Measurements from ENCODE around the gene GBX1.

GBX1 gene

GRCh38 chr7:151168003-151168786 lies 701 bp upstream of the GBX1 start:
- in situ Hi-C loops (cut with HindIII; ENCODE audit: low sequenced_read_pairs): loop anchor here (5.0 to 10.0 kb wide), 3 partner anchors 39 to 137 kb away; no protein-coding TSS in a partner anchor
- peak; percentile 61 for TF ChIP-seq CTCF (IDR thresholded peaks at IDR 0.05; ENCODE audit: low read depth, low read length, missing control alignments)
- no peak for DNase-seq (ENCODE audit: low read depth)
- peak overlapping the region; percentile 28 for H3K4me3 ChIP-seq (ENCODE audit: low read depth, low read length)

- no peak for DNase-seq (ENCODE audit: low read depth)
- TF ChIP-seq CTCF (IDR thresholded peaks at IDR 0.05; ENCODE audit: low read depth, low read length, missing control alignments): no peak
- peak overlapping the region; percentile 28 for H3K4me3 ChIP-seq (ENCODE audit: low read depth, low read length)
- in situ Hi-C loops (cut with HindIII; ENCODE audit: low sequenced_read_pairs): loop anchor here (5.0 to 10.0 kb wide), 3 partner anchors 41 to 138 kb away; no protein-coding TSS in a partner anchor
These were observed 781 bp downstream of the GBX1 start for GRCh38 chr7:151166629-151167196.

GRCh38 chr7:151161757-151162156 lies 5.7 kb downstream of the GBX1 start:
- no peak for DNase-seq (ENCODE audit: low read depth)
- no peak overlapping the region for H3K4me3 ChIP-seq (ENCODE audit: low read depth, low read length)
- in situ Hi-C loops (cut with HindIII; ENCODE audit: low sequenced_read_pairs): loop anchor here (10.0 kb wide), 1 partner anchor 143 kb away; no protein-coding TSS in a partner anchor
- TF ChIP-seq CTCF (IDR thresholded peaks at IDR 0.05; ENCODE audit: low read depth, low read length, missing control alignments): no peak

- no peak for DNase-seq (ENCODE audit: low read depth)
- in situ Hi-C loops (cut with HindIII; ENCODE audit: low sequenced_read_pairs): no loop called here
- TF ChIP-seq CTCF (IDR thresholded peaks at IDR 0.05; ENCODE audit: low read depth, low read length, missing control alignments): no peak
- H3K4me3 ChIP-seq (ENCODE audit: low read depth, low read length): no peak overlapping the region
These were observed 9.7 kb downstream of the GBX1 start for GRCh38 chr7:151157645-151158329.

- peak; percentile 54 for TF ChIP-seq CTCF (IDR thresholded peaks at IDR 0.05; ENCODE audit: low read depth, low read length, missing control alignments)
- DNase-seq (ENCODE audit: low read depth): no peak
- no peak overlapping the region for H3K4me3 ChIP-seq (ENCODE audit: low read depth, low read length)
- in situ Hi-C loops (cut with HindIII; ENCODE audit: low sequenced_read_pairs): no loop called here
These were observed 14.6 kb downstream of the GBX1 start for GRCh38 chr7:151152643-151153513.

GRCh38 chr7:151150388-151150787 lies 17.1 kb downstream of the GBX1 start:
- DNase-seq (ENCODE audit: low read depth): no peak
- in situ Hi-C loops (cut with HindIII; ENCODE audit: low sequenced_read_pairs): no loop called here
- no peak for TF ChIP-seq CTCF (IDR thresholded peaks at IDR 0.05; ENCODE audit: low read depth, low read length, missing control alignments)

More at GRCh38 chr7:151150388-151150787, 17.1 kb downstream of the GBX1 start:
- H3K4me3 ChIP-seq (ENCODE audit: low read depth, low read length): no peak overlapping the region

Measured in astrocyte of the cerebellum (primary cell).